GM18909 (cell line): ENCODE data around the gene PKM.
"Not testable (repeated sequence)": the region's sequence is repeated elsewhere in the genome, so short reads cannot be mapped to it uniquely, and the experiment has no call there.

ENCODE experiments used
- ATAC-seq: cut with Tn5 transposase; IDR thresholded peaks from one replicate; pipeline ENCODE4 v1.9.1; 2021; ENCODE audit warnings: mild to moderate bottlenecking; ENCODE audit not compliant: unreplicated experiment, poor library complexity

The PKM gene

GRCh38 chr15:72180761-72181324, 50.1 kb downstream of the PKM start:
- no peak for ATAC-seq

GRCh38 chr15:72179950-72180581, 50.9 kb downstream of the PKM start:
- no peak for ATAC-seq

GRCh38 chr15:72178976-72179585, 51.9 kb downstream of the PKM start:
- ATAC-seq = no peak

GRCh38 chr15:72176743-72177142, 54.2 kb downstream of the PKM start:
- ATAC-seq = no peak

GRCh38 chr15:72176159-72176558, 54.8 kb downstream of the PKM start:
- no peak for ATAC-seq

- ATAC-seq = no peak
Measured at GRCh38 chr15:72175186-72176044, 55.6 kb downstream of the PKM start.

- no peak for ATAC-seq
Measured at GRCh38 chr15:72174551-72175165, 56.3 kb downstream of the PKM start.

GRCh38 chr15:72173864-72174550, 57.0 kb downstream of the PKM start:
- no peak for ATAC-seq

- no peak for ATAC-seq
Measured at GRCh38 chr15:72173401-72173800, 57.6 kb downstream of the PKM start.

- no peak for ATAC-seq
Measured at GRCh38 chr15:72172796-72173195, 58.2 kb downstream of the PKM start.

- ATAC-seq = not testable (repeated sequence)
Measured at GRCh38 chr15:72171978-72172377, 59.0 kb downstream of the PKM start.

- ATAC-seq = no peak
Measured at GRCh38 chr15:72170691-72171090, 60.3 kb downstream of the PKM start.

GRCh38 chr15:72169921-72170611, 60.9 kb downstream of the PKM start:
- no peak for ATAC-seq

GRCh38 chr15:72169236-72169920, 61.6 kb downstream of the PKM start:
- ATAC-seq = no peak

- ATAC-seq = no peak
Measured at GRCh38 chr15:72168808-72169190, 62.2 kb downstream of the PKM start.

- no peak for ATAC-seq
Measured at GRCh38 chr15:72168131-72168807, 62.7 kb downstream of the PKM start.

GRCh38 chr15:72167445-72167844, 63.5 kb downstream of the PKM start:
- ATAC-seq = no peak

GRCh38 chr15:72166716-72167417, 64.1 kb downstream of the PKM start:
- ATAC-seq = no peak
